Measurements from ENCODE around the gene POLR2H.

DNA sequence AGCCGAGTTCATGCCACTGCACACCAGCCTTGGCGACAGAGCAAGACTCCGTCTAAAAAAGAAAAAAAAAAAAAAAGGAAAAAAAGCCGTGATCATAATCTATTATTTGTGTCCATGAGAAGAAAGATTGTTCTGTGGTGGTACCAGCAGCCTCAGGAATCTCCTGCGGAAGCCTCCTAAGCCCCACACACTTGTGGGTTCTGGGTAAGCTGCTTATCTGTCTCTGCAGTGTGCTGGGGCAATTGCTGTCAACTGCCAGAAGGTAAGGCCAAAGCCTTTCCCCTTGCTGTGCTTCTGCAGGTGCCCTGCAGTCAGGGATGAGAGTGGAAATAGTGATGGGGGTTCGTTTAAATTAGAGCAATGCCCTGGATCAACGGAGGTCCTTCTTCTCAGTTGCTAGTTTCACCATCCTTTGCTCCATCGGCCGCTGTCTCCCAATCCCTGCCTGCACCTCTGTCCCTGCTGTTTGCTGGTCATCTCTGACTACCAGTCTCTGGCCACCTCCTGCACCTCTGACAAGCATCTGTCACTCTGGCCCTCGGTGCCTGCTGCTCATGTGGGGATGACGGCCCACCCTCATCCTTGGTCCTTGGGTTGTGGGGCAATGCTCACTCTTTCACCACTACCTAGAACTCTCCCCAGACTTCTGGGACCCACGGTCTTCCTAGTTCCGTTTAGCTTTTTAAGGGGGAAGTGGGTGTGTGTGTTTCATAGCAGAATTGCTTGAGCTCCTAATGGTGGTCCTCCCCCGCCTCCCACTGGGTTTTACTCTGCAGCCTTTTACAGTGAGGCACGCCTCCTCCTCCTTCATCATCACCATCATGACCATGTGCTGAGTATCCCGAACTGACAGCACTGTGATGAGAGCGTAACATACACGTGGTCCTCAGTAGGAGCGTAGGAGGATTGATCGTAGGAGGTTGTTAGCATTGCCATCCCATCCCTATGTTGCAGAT is 43.8 kb downstream of the POLR2H start:
- TF ChIP-seq, protein P1, sequence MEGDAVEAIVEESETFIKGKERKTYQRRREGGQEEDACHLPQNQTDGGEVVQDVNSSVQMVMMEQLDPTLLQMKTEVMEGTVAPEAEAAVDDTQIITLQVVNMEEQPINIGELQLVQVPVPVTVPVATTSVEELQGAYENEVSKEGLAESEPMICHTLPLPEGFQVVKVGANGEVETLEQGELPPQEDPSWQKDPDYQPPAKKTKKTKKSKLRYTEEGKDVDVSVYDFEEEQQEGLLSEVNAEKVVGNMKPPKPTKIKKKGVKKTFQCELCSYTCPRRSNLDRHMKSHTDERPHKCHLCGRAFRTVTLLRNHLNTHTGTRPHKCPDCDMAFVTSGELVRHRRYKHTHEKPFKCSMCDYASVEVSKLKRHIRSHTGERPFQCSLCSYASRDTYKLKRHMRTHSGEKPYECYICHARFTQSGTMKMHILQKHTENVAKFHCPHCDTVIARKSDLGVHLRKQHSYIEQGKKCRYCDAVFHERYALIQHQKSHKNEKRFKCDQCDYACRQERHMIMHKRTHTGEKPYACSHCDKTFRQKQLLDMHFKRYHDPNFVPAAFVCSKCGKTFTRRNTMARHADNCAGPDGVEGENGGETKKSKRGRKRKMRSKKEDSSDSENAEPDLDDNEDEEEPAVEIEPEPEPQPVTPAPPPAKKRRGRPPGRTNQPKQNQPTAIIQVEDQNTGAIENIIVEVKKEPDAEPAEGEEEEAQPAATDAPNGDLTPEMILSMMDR (IDR thresholded peaks at IDR 0.05), result no peak
- TF ChIP-seq, protein P2, sequence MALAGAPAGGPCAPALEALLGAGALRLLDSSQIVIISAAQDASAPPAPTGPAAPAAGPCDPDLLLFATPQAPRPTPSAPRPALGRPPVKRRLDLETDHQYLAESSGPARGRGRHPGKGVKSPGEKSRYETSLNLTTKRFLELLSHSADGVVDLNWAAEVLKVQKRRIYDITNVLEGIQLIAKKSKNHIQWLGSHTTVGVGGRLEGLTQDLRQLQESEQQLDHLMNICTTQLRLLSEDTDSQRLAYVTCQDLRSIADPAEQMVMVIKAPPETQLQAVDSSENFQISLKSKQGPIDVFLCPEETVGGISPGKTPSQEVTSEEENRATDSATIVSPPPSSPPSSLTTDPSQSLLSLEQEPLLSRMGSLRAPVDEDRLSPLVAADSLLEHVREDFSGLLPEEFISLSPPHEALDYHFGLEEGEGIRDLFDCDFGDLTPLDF (CRISPR knock-in tag; IDR thresholded peaks at IDR 0.05), result no peak
- TF ChIP-seq, protein P3, sequence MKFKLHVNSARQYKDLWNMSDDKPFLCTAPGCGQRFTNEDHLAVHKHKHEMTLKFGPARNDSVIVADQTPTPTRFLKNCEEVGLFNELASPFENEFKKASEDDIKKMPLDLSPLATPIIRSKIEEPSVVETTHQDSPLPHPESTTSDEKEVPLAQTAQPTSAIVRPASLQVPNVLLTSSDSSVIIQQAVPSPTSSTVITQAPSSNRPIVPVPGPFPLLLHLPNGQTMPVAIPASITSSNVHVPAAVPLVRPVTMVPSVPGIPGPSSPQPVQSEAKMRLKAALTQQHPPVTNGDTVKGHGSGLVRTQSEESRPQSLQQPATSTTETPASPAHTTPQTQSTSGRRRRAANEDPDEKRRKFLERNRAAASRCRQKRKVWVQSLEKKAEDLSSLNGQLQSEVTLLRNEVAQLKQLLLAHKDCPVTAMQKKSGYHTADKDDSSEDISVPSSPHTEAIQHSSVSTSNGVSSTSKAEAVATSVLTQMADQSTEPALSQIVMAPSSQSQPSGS (CRISPR knock-in tag; IDR thresholded peaks at IDR 0.05; ENCODE audit: borderline replicate concordance, low read depth), result no peak
- no peak for TF ChIP-seq MXD4 (CRISPR knock-in tag; IDR thresholded peaks at IDR 0.05; ENCODE audit: borderline replicate concordance)
- TF ChIP-seq, protein P4, sequence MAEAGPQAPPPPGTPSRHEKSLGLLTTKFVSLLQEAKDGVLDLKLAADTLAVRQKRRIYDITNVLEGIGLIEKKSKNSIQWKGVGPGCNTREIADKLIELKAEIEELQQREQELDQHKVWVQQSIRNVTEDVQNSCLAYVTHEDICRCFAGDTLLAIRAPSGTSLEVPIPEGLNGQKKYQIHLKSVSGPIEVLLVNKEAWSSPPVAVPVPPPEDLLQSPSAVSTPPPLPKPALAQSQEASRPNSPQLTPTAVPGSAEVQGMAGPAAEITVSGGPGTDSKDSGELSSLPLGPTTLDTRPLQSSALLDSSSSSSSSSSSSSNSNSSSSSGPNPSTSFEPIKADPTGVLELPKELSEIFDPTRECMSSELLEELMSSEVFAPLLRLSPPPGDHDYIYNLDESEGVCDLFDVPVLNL (CRISPR knock-in tag; IDR thresholded peaks at IDR 0.05; ENCODE audit: borderline replicate concordance, low read depth), result no peak

All from WTC11 (cell line).